Stimulated activated naive B cell treated with anti-CD40 and anti-IgM and Interleukin-4, amounts not matched to agents 10 μg/mL and 1 μg/mL and 100 μg/mL, for 72 hours (primary cell): ENCODE results near the gene HOXD11.
A peak's percentile ranks its signal among the peaks of the same experiment; 100 is the strongest.

Experiments
- ATAC-seq, 2 donors: fragments of 150-1000 bp; cut with Tn5 transposase; replicated peaks; 2 replicates each; pipeline ENCODE4 v1.10.0; 2021; ENCODE audit warnings: moderate library complexity in 1 of 2
- DNase-seq: peaks from one replicate; pipeline ENCODE4 v3.0.0; 2021
- H3K27ac Mint-ChIP-seq: one replicate; pipeline ENCODE4 v1.8.0; 2022; ENCODE audit warnings: mild to moderate bottlenecking, mixed read lengths
- H3K27me3 Mint-ChIP-seq, 2 donors: one replicate each; pipeline ENCODE4 v1.8.0; 2022; ENCODE audit warnings: mixed read lengths in 2 of 2
- H3K36me3 Mint-ChIP-seq, 2 donors: one replicate each; pipeline ENCODE4 v1.8.0; 2022; ENCODE audit warnings: mixed read lengths in 2 of 2, mild to moderate bottlenecking in 1 of 2
- H3K4me1 Mint-ChIP-seq, 2 donors: one replicate each; pipeline ENCODE4 v1.8.0; 2022; ENCODE audit warnings: mixed read lengths in 2 of 2, mild to moderate bottlenecking in 1 of 2
- H3K4me3 Mint-ChIP-seq, 2 donors: one replicate each; pipeline ENCODE4 v1.8.0; 2022; ENCODE audit warnings: mild to moderate bottlenecking in 2 of 2, mixed read lengths in 2 of 2, moderate library complexity in 1 of 2
- H3K9me3 Mint-ChIP-seq, 2 donors: one replicate each; pipeline ENCODE4 v1.8.0; 2022; ENCODE audit warnings: mixed read lengths in 2 of 2, mild to moderate bottlenecking in 1 of 2

Gene HOXD11

GRCh38 chr2:176076796-176077195 lies 30.3 kb upstream of the HOXD11 start:
- H3K36me3 Mint-ChIP-seq: peaks cover 6 to 10% of the 10 kb centered on the region in 2 donors
- H3K27ac Mint-ChIP-seq: no peak overlapping the region
- H3K4me3 Mint-ChIP-seq: peak overlapping the region in 1 of 2 donors; percentile 15
- ATAC-seq (no peak), DNase-seq (no peak)
- H3K4me1 Mint-ChIP-seq: peaks cover 6 to 9% of the 10 kb centered on the region in 2 donors
- peaks cover 67 to 75% of the 10 kb centered on the region in 2 donors for H3K27me3 Mint-ChIP-seq
- peaks cover 10 to 16% of the 10 kb centered on the region in 2 donors for H3K9me3 Mint-ChIP-seq

GRCh38 chr2:176078541-176079284 lies 28.4 kb upstream of the HOXD11 start:
- peaks cover 13 to 16% of the 10 kb centered on the region in 2 donors for H3K9me3 Mint-ChIP-seq

GRCh38 chr2:176079285-176079830 lies 27.7 kb upstream of the HOXD11 start:
- Mint-ChIP-seq H3K4me1 (peaks cover 8 to 15% of the 10 kb centered on the region in 2 donors), H3K27ac (peak overlapping the region; percentile 97), H3K4me3 (peak overlapping the region; percentile 41 to 72), H3K36me3 (peaks cover 10 to 12% of the 10 kb centered on the region in 2 donors), H3K9me3 (peaks cover 13 to 16% of the 10 kb centered on the region in 2 donors), H3K27me3 (peaks cover 67 to 75% of the 10 kb centered on the region in 2 donors)
- ATAC-seq (no peak), DNase-seq (no peak)

More at GRCh38 chr2:176078541-176079284, 28.4 kb upstream of the HOXD11 start:
- Mint-ChIP-seq H3K27ac (peak overlapping the region; percentile 97), H3K4me3 (peak overlapping the region; percentile 41 to 72), H3K27me3 (peaks cover 65 to 71% of the 10 kb centered on the region in 2 donors), H3K36me3 (peaks cover 9 to 12% of the 10 kb centered on the region in 2 donors), H3K4me1 (peaks cover 8 to 15% of the 10 kb centered on the region in 2 donors)
- no peak for ATAC-seq
- no peak for DNase-seq

GRCh38 chr2:176079831-176080539 lies 27.1 kb upstream of the HOXD11 start:
- no peak for DNase-seq
- peak overlapping the region; percentile 97 for H3K27ac Mint-ChIP-seq
- ATAC-seq: no peak
- H3K4me3 Mint-ChIP-seq: peak overlapping the region; percentile 41 to 72
- peaks cover 12 to 14% of the 10 kb centered on the region in 2 donors for H3K36me3 Mint-ChIP-seq
- H3K9me3 Mint-ChIP-seq: peaks cover 13 to 16% of the 10 kb centered on the region in 2 donors
- peaks cover 67 to 75% of the 10 kb centered on the region in 2 donors for H3K27me3 Mint-ChIP-seq
- H3K4me1 Mint-ChIP-seq: peaks cover 8 to 15% of the 10 kb centered on the region in 2 donors

- DNase-seq: no peak
- no peak for ATAC-seq
- H3K4me3 Mint-ChIP-seq: peak overlapping the region in 1 of 2 donors; percentile 22
- peaks cover 13 to 15% of the 10 kb centered on the region in 2 donors for H3K9me3 Mint-ChIP-seq
- peaks cover 11 to 17% of the 10 kb centered on the region in 2 donors for H3K36me3 Mint-ChIP-seq
- peaks cover 9 to 15% of the 10 kb centered on the region in 2 donors for H3K4me1 Mint-ChIP-seq
- H3K27ac Mint-ChIP-seq: peak overlapping the region; percentile 65
- peaks cover 65 to 74% of the 10 kb centered on the region in 2 donors for H3K27me3 Mint-ChIP-seq
Observed at GRCh38 chr2:176080540-176081375, 26.3 kb upstream of the HOXD11 start.

- H3K9me3 Mint-ChIP-seq: peaks cover 9 to 13% of the 10 kb centered on the region in 2 donors
- peaks cover 9 to 15% of the 10 kb centered on the region in 2 donors for H3K4me1 Mint-ChIP-seq
- peaks cover 10 to 17% of the 10 kb centered on the region in 2 donors for H3K36me3 Mint-ChIP-seq
- peak overlapping the region; percentile 65 for H3K27ac Mint-ChIP-seq
- no peak for ATAC-seq
- peaks cover 65 to 74% of the 10 kb centered on the region in 2 donors for H3K27me3 Mint-ChIP-seq
- DNase-seq: no peak
- peak overlapping the region in 1 of 2 donors; percentile 30 for H3K4me3 Mint-ChIP-seq
Observed at GRCh38 chr2:176081376-176081836, 25.7 kb upstream of the HOXD11 start.

GRCh38 chr2:176081837-176082524 lies 25.1 kb upstream of the HOXD11 start:
- H3K36me3 Mint-ChIP-seq: peaks cover 10 to 17% of the 10 kb centered on the region in 2 donors
- H3K9me3 Mint-ChIP-seq: peaks cover 6 to 12% of the 10 kb centered on the region in 2 donors
- peaks cover 67 to 75% of the 10 kb centered on the region in 2 donors for H3K27me3 Mint-ChIP-seq
- DNase-seq (no peak), ATAC-seq (no peak)
- H3K4me1 Mint-ChIP-seq: peaks cover 9 to 15% of the 10 kb centered on the region in 2 donors
- H3K27ac Mint-ChIP-seq: peak overlapping the region; percentile 86
- peak overlapping the region; percentile 13 to 30 for H3K4me3 Mint-ChIP-seq

GRCh38 chr2:176082525-176082823 lies 24.6 kb upstream of the HOXD11 start:
- DNase-seq (no peak), ATAC-seq (no peak)
- peak overlapping the region in 1 of 2 donors; percentile 13 for H3K4me3 Mint-ChIP-seq
- peak overlapping the region; percentile 90 for H3K27ac Mint-ChIP-seq
- H3K9me3 Mint-ChIP-seq: peaks cover 6 to 13% of the 10 kb centered on the region in 2 donors
- peaks cover 72 to 79% of the 10 kb centered on the region in 2 donors for H3K27me3 Mint-ChIP-seq
- H3K4me1 Mint-ChIP-seq: peaks cover 9 to 15% of the 10 kb centered on the region in 2 donors
- H3K36me3 Mint-ChIP-seq: peaks cover 10 to 17% of the 10 kb centered on the region in 2 donors

GRCh38 chr2:176082824-176083751 lies 24.0 kb upstream of the HOXD11 start:
- Mint-ChIP-seq H3K9me3 (peaks cover 6 to 13% of the 10 kb centered on the region in 2 donors), H3K4me1 (peaks cover 9 to 17% of the 10 kb centered on the region in 2 donors), H3K27me3 (peaks cover 76 to 85% of the 10 kb centered on the region in 2 donors), H3K36me3 (peaks cover 10 to 17% of the 10 kb centered on the region in 2 donors), H3K27ac (peak overlapping the region; percentile 90), H3K4me3 (peak overlapping the region; percentile 36 to 37)
- DNase-seq (no peak), ATAC-seq (no peak)

GRCh38 chr2:176083796-176084261 lies 23.3 kb upstream of the HOXD11 start, which contains the start of gene EVX2:
TSS of gene EVX2 (minus strand) at chr2:176083962. CDS start at chr2:176083776, 186 bp downstream.
- Mint-ChIP-seq H3K4me3 (peak within 1 kb of the TSS; percentile 37 to 56), H3K27ac (peak within 1 kb of the TSS; percentile 90), H3K27me3 (peaks cover 73 to 84% of the 10 kb centered on the region in 2 donors), H3K36me3 (peaks cover 10 to 17% of the 10 kb centered on the region in 2 donors), H3K9me3 (peaks cover 6 to 11% of the 10 kb centered on the region in 2 donors), H3K4me1 (peaks cover 9 to 22% of the 10 kb centered on the region in 2 donors)
- no peak for DNase-seq
- ATAC-seq: no peak

GRCh38 chr2:176084611-176085119 lies 22.4 kb upstream of the HOXD11 start:
- Mint-ChIP-seq H3K4me1 (peaks cover 3 to 14% of the 10 kb centered on the region in 2 donors), H3K27me3 (peaks cover 73 to 83% of the 10 kb centered on the region in 2 donors), H3K36me3 (peaks cover 9 to 12% of the 10 kb centered on the region in 2 donors), H3K9me3 (peaks cover under 1 to 7% of the 10 kb centered on the region in 2 donors), H3K4me3 (peak overlapping the region; percentile 12 to 56), H3K27ac (peak overlapping the region; percentile 90)
- ATAC-seq: no peak
- no peak for DNase-seq
